ENCODE results near the gene CEP85L. TPM values are rescaled to one million over a fixed set of nuclear protein-coding genes. Genes with fewer than 3 reads are reported as not detected.

CEP85L gene
- total RNA-seq, 4 donors from 2014 or later = 10.5 to 42.9 (median 17.1) TPM

DNA sequence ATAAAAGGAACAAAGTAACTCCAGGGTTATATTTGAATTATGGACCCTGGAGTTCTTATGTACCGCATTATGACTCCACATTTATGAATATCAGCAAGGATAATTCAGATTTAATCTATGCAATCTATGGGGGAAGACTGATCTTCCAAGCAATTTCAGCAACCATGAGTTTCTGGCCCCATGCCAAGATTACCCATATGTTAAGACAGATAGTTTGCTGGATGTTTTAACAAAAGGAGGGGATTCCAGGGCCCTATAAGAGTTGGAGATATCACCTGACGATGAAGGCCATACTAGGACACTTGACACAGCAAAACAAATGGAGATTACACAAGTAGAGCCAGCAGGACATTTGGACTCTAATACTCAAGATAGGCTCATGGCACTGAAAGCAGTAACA, 149.2 kb downstream of the CEP85L start:
- intact Hi-C loops (cut with DNase I) = no loop called here
- Histone ChIP-seq H3K27me3 (no peaks in the 10 kb centered on the region), H3K9me3 (no peaks in the 10 kb centered on the region), H3K27ac (no peak overlapping the region), H3K4me3 (replicated peaks in 1 of 3) (no peak overlapping the region), H3K4me1 (no peaks in the 10 kb centered on the region), H3K36me3 (no peaks in the 10 kb centered on the region)
- no peak for TF ChIP-seq POLR2A (IDR thresholded peaks at IDR 0.05)
- TF ChIP-seq, protein P1, sequence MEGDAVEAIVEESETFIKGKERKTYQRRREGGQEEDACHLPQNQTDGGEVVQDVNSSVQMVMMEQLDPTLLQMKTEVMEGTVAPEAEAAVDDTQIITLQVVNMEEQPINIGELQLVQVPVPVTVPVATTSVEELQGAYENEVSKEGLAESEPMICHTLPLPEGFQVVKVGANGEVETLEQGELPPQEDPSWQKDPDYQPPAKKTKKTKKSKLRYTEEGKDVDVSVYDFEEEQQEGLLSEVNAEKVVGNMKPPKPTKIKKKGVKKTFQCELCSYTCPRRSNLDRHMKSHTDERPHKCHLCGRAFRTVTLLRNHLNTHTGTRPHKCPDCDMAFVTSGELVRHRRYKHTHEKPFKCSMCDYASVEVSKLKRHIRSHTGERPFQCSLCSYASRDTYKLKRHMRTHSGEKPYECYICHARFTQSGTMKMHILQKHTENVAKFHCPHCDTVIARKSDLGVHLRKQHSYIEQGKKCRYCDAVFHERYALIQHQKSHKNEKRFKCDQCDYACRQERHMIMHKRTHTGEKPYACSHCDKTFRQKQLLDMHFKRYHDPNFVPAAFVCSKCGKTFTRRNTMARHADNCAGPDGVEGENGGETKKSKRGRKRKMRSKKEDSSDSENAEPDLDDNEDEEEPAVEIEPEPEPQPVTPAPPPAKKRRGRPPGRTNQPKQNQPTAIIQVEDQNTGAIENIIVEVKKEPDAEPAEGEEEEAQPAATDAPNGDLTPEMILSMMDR (IDR thresholded peaks at IDR 0.05) = no peak
- WGBS, 2 donors = 47 to 61% methylated on average over 2 of the region's 2 CpGs
- no peak for DNase-seq

DNA sequence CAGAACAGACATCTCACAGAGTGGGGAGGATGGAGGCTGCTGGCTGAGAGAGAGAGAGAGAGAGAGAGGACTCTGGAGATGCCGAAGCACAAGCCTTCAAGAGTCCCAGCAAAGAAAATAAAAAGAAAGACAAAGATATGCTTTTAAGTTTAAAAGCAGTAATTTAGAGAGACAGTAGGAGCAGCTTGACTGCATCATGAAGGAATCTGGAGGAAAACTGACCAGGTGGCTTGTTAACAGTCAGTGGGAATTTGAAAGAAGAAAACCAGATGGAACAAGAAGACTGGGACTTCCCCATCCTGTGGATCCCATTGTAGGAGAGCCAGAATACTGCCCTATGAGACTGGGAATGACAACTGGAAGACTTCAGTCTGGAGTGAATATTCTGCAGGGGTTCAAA, 149.6 kb downstream of the CEP85L start:
- no peaks in the 10 kb centered on the region for H3K4me1 ChIP-seq
- no peak overlapping the region for H3K27ac ChIP-seq
- H3K36me3 ChIP-seq = no peaks in the 10 kb centered on the region
- no peaks in the 10 kb centered on the region for H3K27me3 ChIP-seq
- no peak overlapping the region for H3K4me3 ChIP-seq (replicated peaks in 1 of 3)
- no peaks in the 10 kb centered on the region for H3K9me3 ChIP-seq
- DNase-seq = no peak
- WGBS, 2 donors = 92 to 95% methylated on average over 1 of the region's 1 CpG
- intact Hi-C loops (cut with DNase I) = no loop called here
- TF ChIP-seq, protein P1 (IDR thresholded peaks at IDR 0.05) = no peak
- TF ChIP-seq POLR2A (IDR thresholded peaks at IDR 0.05) = no peak

DNA sequence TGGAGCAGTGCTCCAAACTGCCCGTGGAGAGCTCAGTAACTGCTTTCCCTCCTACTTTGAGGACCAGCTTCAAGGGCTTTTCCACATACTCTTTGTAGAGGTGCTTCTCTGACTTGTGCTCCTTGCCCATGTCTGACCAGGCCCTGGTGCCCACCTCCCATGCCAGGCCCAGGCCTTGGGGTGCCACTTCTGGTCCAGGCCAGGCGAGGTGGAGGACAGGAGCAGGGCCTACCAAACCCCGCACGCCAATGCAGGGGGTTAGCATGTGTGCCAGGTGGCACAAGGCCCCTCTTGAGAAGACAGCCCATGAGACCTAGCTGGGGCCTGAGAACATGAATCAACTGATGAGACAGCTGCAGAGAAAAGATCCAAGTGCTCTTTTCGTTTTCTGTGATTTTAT, 150.3 kb downstream of the CEP85L start:
- Histone ChIP-seq H3K36me3 (no peaks in the 10 kb centered on the region), H3K9me3 (no peaks in the 10 kb centered on the region), H3K4me3 (replicated peaks in 1 of 3) (no peak overlapping the region), H3K27me3 (no peaks in the 10 kb centered on the region), H3K4me1 (no peaks in the 10 kb centered on the region), H3K27ac (no peak overlapping the region)
- intact Hi-C loops (cut with DNase I) = no loop called here
- DNase-seq = no peak
- WGBS, 2 donors = 82 to 85% methylated on average over 5 of the region's 5 CpGs
- TF ChIP-seq, protein P1 (IDR thresholded peaks at IDR 0.05) = no peak
- TF ChIP-seq POLR2A (IDR thresholded peaks at IDR 0.05) = no peak

DNA sequence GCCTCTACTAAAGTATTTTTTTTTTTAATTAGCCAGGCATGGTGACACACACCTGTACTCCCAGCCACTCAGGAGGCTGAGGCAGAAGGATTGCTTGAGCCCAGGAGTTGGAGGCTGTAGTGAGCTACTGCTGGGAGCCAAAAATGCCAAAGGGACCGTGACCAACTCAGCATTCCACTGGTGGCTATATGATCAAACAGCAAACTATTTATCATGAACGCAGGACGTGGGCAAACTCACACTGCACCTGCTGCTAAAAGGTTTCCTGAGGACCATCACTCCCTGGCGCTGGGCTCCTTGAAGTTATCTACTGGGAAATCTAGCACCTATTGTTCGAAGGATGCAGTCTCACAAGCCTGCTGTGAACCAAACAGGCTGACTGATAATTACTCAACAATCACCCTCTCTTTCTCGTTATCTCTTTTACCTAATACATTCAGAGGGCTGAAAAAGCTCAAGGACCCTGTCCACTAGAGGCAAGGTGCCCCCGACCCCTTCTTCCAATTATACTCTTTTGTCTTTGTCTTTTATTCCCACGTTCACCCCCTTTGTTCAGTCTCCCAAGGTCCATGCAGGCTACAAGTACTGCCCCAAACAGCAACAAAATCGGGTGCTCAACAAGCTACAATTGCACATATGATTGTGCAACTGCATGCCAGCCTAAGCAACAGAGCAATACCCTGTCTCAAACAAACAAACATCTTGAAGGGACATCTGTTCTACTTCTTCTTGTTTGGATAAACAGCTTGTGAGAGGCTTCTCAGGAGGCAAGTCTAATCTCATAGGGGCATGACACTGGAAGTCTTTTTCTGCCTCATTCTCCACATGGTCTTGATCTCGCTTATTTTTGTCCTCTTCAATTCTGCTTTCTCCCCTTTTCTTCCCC, 151.0 kb downstream of the CEP85L start:
- no peaks in the 10 kb centered on the region for H3K36me3 ChIP-seq
- no peaks in the 10 kb centered on the region for H3K27me3 ChIP-seq
- no peaks in the 10 kb centered on the region for H3K9me3 ChIP-seq
- no peak for DNase-seq
- intact Hi-C loops (cut with DNase I) = no loop called here
- H3K4me1 ChIP-seq = no peaks in the 10 kb centered on the region
- no peak overlapping the region for H3K27ac ChIP-seq
- TF ChIP-seq, protein P1 (IDR thresholded peaks at IDR 0.05) = no peak
- no peak for TF ChIP-seq POLR2A (IDR thresholded peaks at IDR 0.05)
- no peak overlapping the region for H3K4me3 ChIP-seq (replicated peaks in 1 of 3)
- WGBS, 2 donors = 81 to 92% methylated on average over 10 of the region's 10 CpGs

DNA sequence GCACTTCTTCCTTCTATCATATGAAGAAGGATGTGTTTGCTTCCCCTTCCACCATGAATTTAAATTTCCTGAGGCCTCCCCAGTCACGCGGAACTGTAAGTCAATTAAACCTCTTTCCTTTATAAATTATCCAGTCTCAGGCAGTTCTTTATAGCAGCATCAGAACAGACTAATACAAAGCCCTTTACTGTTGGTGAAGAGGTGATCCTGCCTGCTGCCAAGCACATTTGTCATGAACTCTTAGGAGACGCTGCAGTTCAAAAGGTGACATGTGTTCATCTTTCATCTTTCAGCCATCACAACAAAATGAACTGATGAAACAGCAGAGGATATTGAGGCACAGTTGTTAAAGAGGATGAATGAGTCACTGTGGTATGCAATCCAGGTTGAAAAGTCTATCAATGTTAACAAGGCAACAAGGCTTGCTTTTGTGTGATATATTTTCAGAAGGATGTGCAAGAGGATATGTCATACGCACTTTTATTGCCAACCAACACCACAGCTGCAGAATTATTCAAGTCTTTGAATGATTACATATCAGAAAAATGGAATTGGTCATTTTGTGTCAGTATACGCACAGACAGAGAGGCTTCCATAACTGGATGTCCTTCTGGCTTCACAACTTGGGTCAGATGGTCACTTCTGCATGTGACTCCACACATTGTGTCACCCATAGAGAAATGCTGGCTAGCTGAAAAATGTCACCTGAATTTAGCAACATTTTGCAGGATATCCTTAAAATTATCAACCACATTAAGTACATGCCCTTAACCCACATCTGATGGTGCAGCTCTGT, 155.7 kb downstream of the CEP85L start:
- TF ChIP-seq, protein P1 (IDR thresholded peaks at IDR 0.05) = no peak
- no peak for TF ChIP-seq POLR2A (IDR thresholded peaks at IDR 0.05)
- Histone ChIP-seq H3K4me3 (replicated peaks in 1 of 3) (no peak overlapping the region), H3K36me3 (peaks cover 0 to 7% of the 10 kb centered on the region in 2 donors), H3K27ac (no peak overlapping the region), H3K4me1 (no peaks in the 10 kb centered on the region), H3K9me3 (no peaks in the 10 kb centered on the region), H3K27me3 (no peaks in the 10 kb centered on the region)
- intact Hi-C loops (cut with DNase I) = no loop called here
- no peak for DNase-seq
- WGBS, 2 donors = 96% methylated on average over 5 of the region's 5 CpGs
